Testis (tissue), 2 donors: Measurements from ENCODE around the gene TMEM132A.

Experiments used
- CTCF ChIP-seq, 3 experiments: fragments of 450-650 bp in 2 of 3; fragments of 200-600 bp in 1 of 3; sonication (generic) in 1 of 3; IDR thresholded peaks; one replicate each; pipeline ENCODE4 v1.5.1; 2016 to 2019; ENCODE audit warnings: antibody characterized with exemption in 3 of 3, mild to moderate bottlenecking in 2 of 3, moderate library complexity in 1 of 3
- POLR2A ChIP-seq: fragments of 450-650 bp; IDR thresholded peaks from one replicate; pipeline ENCODE4 v1.6.1; 2017; ENCODE audit warnings: antibody characterized with exemption, mild to moderate bottlenecking, moderate library complexity

- TF ChIP-seq CTCF (IDR thresholded peaks at IDR 0.05) (no peak), POLR2A (no peak)
Measured at GRCh38 chr11:60953781-60954180, 29.5 kb downstream of the TMEM132A start.
